ENCODE results near the gene GPR141. TPM values are rescaled to one million over a fixed set of nuclear protein-coding genes. Genes with fewer than 3 reads are reported as not detected.

Gene GPR141
- total and polyA plus RNA-seq, 9 of the 15 experiments (the other 6 are each of a cell fraction or from before 2014, with no cell fraction given), result not detected

DNA sequence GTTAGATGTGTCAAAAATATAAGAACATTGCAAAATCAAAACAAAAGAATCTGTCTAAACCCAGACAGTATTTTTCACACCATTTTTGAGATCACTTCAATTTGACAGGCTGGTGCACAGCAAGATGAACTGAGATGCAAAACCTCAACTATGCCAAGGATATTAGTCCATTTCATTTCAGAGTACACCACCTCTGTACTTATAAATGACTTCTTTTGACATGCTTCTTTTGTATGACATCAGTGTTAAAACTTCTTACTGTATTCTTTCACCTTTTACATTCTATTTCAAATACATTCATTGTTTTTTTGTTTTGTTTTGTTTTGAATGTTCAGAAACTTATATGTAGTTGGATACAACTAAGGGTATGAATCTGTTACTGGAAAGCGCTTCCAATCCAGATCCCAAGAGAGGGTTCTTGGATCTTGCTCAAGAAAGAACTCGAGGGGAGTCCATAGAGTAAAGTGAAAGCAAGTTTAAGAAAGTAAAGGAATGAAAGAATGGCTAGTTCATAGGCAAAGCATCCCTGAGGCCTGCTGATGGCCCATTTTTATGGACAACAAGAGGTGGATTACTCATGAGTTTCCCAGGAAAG lies 23.5 kb upstream of the GPR141 start:
- no peak overlapping the region for H3K4me2 ChIP-seq (ENCODE audit: insufficient read depth, low read length)
- no peak overlapping the region for H3K27ac ChIP-seq (ENCODE audit: extremely low read depth, low read depth, low read length)
- H3K9ac ChIP-seq (ENCODE audit: insufficient read depth in 1 of 2, low read depth in 2 of 2, low read length in 2 of 2), result no peak overlapping the region
- POLR2A ChIA-PET, result no interaction called here
- ATAC-seq, result no peak
- no peaks in the 10 kb centered on the region for H3K9me3 ChIP-seq (replicated peaks; ENCODE audit: control insufficient read depth, insufficient read depth, low read depth, low read length)
- in situ Hi-C loops (cut with MboI), result no loop called here
- H3K36me3 ChIP-seq (ENCODE audit: control insufficient read depth, insufficient read depth, low read length), result no peaks in the 10 kb centered on the region
- BruUV-seq (replicated peaks), result no TSS peak
- TF ChIP-seq RBM22 (IDR thresholded peaks at IDR 0.05; ENCODE audit: low read depth, low read length, poor library complexity, severe bottlenecking) (no peak), PREB (CRISPR knock-in tag; IDR thresholded peaks at IDR 0.05) (no peak), TCFL5 (CRISPR knock-in tag; conservative IDR thresholded peaks at IDR 0.05) (no peak), ZNF79 (CRISPR knock-in tag; IDR thresholded peaks at IDR 0.05; ENCODE audit: low read depth) (peak; percentile 53; the same call in 1 of the 2 replicates), SMARCB1 (IDR thresholded peaks at IDR 0.05; ENCODE audit: insufficient read length, low read depth) (no peak), ZNF408 (CRISPR knock-in tag; IDR thresholded peaks at IDR 0.05; ENCODE audit: low read depth) (no peak), ZFPM2 (CRISPR knock-in tag; IDR thresholded peaks at IDR 0.05) (no peak), BACH1 (tag; IDR thresholded peaks at IDR 0.05) (no peak), ZNF165 (CRISPR knock-in tag; IDR thresholded peaks at IDR 0.05; ENCODE audit: borderline replicate concordance) (no peak)
- intact Hi-C loops (cut with micrococcal nuclease), result no loop called here
- WGBS (ENCODE audit: insufficient coverage, low coverage, missing lambda C conversion rate), result 6% methylated on average over 2 of the region's 2 CpGs
- H3K27me3 ChIP-seq (ENCODE audit: control insufficient read depth in 2 of 2, insufficient read depth in 2 of 2, low read length in 2 of 2), result peaks cover 0 to 3% of the 10 kb centered on the region in 2 experiments; a peak in 1 of 5 replicates
- CTCF ChIA-PET (ENCODE audit: low intra/inter-chr PET ratio), result no interaction called here
- no peaks in the 10 kb centered on the region for H4K20me1 ChIP-seq (replicated peaks; ENCODE audit: control insufficient read depth, insufficient read depth, low read length)
- H3K4me3 ChIP-seq, result no peak overlapping the region
- DNase-seq (ENCODE audit: extremely low read depth in 1 of 4, low spot score in 3 of 4), result no peak
- H2AFZ ChIP-seq (ENCODE audit: low read depth, low read length), result peak overlapping the region; percentile 36; the same call in 1 of the 2 replicates
- no peaks in the 10 kb centered on the region; a peak in 1 of 5 replicates for H3K4me1 ChIP-seq (replicated peaks in 1 of 2; ENCODE audit: control insufficient read depth in 2 of 2, insufficient read depth in 2 of 2, low read length in 2 of 2)
- no peak for FAIRE-seq
- H3K9me1 ChIP-seq (ENCODE audit: control insufficient read depth, insufficient read depth, low read length), result no peaks in the 10 kb centered on the region
- H3K79me2 ChIP-seq (ENCODE audit: control insufficient read depth, insufficient read depth, low read length), result no peaks in the 10 kb centered on the region

All from K562 (cell line).